Hepatocyte (in vitro differentiated cells): ENCODE data around the gene NEDD4L. TPM values are rescaled to one million over a fixed set of nuclear protein-coding genes. Genes with fewer than 3 reads are reported as not detected.

Experiments used
- DNase-seq: peaks from one replicate; pipeline ENCODE4 v3.0.0-alpha.2; 2016; ENCODE audit warnings: low spot score
- H2AFZ ChIP-seq: fragments of 200-600 bp; sonication (generic); 2 replicates; pipeline ENCODE4 v1.6.0; 2016; ENCODE audit warnings: antibody characterized with exemption, mild to moderate bottlenecking
- H3K27ac ChIP-seq: fragments of 200-600 bp; sonication (generic); 2 replicates; pipeline ENCODE4 v1.5.1; 2016; ENCODE audit warnings: mild to moderate bottlenecking
- H3K27me3 ChIP-seq: fragments of 200-600 bp; sonication (generic); 2 replicates; pipeline ENCODE4 v1.6.1; 2016
- H3K36me3 ChIP-seq: fragments of 200-600 bp; sonication (generic); replicated peaks from 2 replicates; pipeline ENCODE4 v1.5.1; 2016; ENCODE audit warnings: low read depth; ENCODE audit not compliant: insufficient read depth
- H3K4me1 ChIP-seq: fragments of 200-600 bp; sonication (generic); 2 replicates; pipeline ENCODE4 v1.5.1; 2016; ENCODE audit warnings: mild to moderate bottlenecking, moderate library complexity; ENCODE audit not compliant: insufficient read depth
- H3K4me2 ChIP-seq: fragments of 200-600 bp; sonication (generic); 2 replicates; pipeline ENCODE4 v1.6.0; 2016
- H3K4me3 ChIP-seq: fragments of 200-600 bp; sonication (generic); 2 replicates; pipeline ENCODE4 v1.5.1; 2016; ENCODE audit warnings: mild to moderate bottlenecking
- H3K79me2 ChIP-seq: fragments of 200-600 bp; sonication (generic); 2 replicates; pipeline ENCODE4 v1.6.0; 2017; ENCODE audit warnings: mild to moderate bottlenecking
- H3K9me2 ChIP-seq: fragments of 200-600 bp; sonication (generic); replicated peaks from 2 replicates; pipeline ENCODE4 v1.6.0; 2017; ENCODE audit warnings: mild to moderate bottlenecking; ENCODE audit not compliant: insufficient read depth
- H3K9me3 ChIP-seq: fragments of 200-600 bp; sonication (generic); 2 replicates; pipeline ENCODE4 v1.5.1; 2016; ENCODE audit warnings: low read depth, mild to moderate bottlenecking
- H4K20me1 ChIP-seq: fragments of 200-600 bp; sonication (generic); 2 replicates; pipeline ENCODE4 v1.6.0; 2016; ENCODE audit warnings: mild to moderate bottlenecking; ENCODE audit not compliant: insufficient read depth, poor library complexity, severe bottlenecking
- EZH2 ChIP-seq: fragments of 200-600 bp; sonication (generic); IDR thresholded peaks from 2 replicates; pipeline ENCODE4 v1.6.1; 2016; ENCODE audit warnings: antibody characterized with exemption, mild to moderate bottlenecking, borderline replicate concordance
- EZH2phosphoT487 ChIP-seq: fragments of 200-600 bp; sonication (generic); IDR thresholded peaks from one replicate; pipeline ENCODE4 v1.6.1; 2018; ENCODE audit warnings: antibody characterized with exemption, mild to moderate bottlenecking, low read depth, moderate library complexity; ENCODE audit not compliant: unreplicated experiment, severe bottlenecking
- WGBS: methylation state at CpG from one replicate; pipeline ENCODE4 v1.1.6; 2016; ENCODE audit warnings: low lambda C conversion rate; ENCODE audit errors: missing lambda C conversion rate; 5-methylcytosine and 5-hydroxymethylcytosine counted together
- polyA plus RNA-seq: library from polyadenylated mRNA; unstranded; fragments of >200 nt; fragmentation: Nextera tagmentation; extraction: Ambion mirVana; gene quantifications from 2 replicates; pipeline ENCODE4 v1.2.1, GENCODE V29; 2016
- total RNA-seq: library from RNA; depleted of rRNA; stranded (reverse); fragments of >200 nt; gene quantifications from 2 replicates; pipeline ENCODE4 v1.2.3, GENCODE V29; 2014
- TF ChIP-seq, protein P1 (sequence below): fragments of 200-600 bp; sonication (generic); IDR thresholded peaks from 2 replicates; pipeline ENCODE4 v1.5.1; 2016; ENCODE audit warnings: antibody characterized with exemption, mild to moderate bottlenecking; ENCODE audit not compliant: poor library complexity

NEDD4L gene
- total and polyA plus RNA-seq, 2 experiments from 2014 or later, result 104 to 140 TPM

DNA sequence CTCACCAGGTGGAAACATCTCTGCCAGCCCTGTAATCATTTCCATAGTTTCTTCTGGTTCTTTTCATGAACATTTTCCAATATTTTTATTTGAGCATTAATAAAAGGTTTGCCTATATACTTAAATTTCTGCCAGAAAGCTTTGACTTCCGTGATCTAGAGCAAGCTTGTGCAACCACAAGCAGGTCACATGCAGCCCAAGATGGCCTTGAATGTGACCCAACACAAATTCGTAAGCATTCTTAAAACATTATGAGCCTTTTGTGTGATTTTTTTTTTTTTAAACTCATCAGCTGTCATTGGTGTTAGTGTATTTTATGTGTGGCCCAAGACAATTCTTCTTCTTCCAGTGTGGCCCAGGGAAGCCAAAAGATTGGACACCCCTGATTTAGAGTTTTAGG is 51.6 kb downstream of the NEDD4L start:
- Histone ChIP-seq H3K27ac (peak overlapping the region; percentile 34), H3K4me2 (no peak overlapping the region), H3K9me3 (no peaks in the 10 kb centered on the region), H4K20me1 (no peaks in the 10 kb centered on the region), H3K27me3 (no peaks in the 10 kb centered on the region), H3K4me3 (no peak overlapping the region), H3K36me3 (no peaks in the 10 kb centered on the region), H3K4me1 (peaks cover 37% of the 10 kb centered on the region), H2AFZ (no peak overlapping the region), H3K9me2 (no peaks in the 10 kb centered on the region), H3K79me2 (peaks cover 90% of the 10 kb centered on the region)
- no peak for TF ChIP-seq EZH2phosphoT487
- TF ChIP-seq EZH2, result no peak
- TF ChIP-seq, protein P1, sequence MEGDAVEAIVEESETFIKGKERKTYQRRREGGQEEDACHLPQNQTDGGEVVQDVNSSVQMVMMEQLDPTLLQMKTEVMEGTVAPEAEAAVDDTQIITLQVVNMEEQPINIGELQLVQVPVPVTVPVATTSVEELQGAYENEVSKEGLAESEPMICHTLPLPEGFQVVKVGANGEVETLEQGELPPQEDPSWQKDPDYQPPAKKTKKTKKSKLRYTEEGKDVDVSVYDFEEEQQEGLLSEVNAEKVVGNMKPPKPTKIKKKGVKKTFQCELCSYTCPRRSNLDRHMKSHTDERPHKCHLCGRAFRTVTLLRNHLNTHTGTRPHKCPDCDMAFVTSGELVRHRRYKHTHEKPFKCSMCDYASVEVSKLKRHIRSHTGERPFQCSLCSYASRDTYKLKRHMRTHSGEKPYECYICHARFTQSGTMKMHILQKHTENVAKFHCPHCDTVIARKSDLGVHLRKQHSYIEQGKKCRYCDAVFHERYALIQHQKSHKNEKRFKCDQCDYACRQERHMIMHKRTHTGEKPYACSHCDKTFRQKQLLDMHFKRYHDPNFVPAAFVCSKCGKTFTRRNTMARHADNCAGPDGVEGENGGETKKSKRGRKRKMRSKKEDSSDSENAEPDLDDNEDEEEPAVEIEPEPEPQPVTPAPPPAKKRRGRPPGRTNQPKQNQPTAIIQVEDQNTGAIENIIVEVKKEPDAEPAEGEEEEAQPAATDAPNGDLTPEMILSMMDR, result no peak
- no peak for DNase-seq
- 94% methylated on average over 2 of the region's 2 CpGs for WGBS

DNA sequence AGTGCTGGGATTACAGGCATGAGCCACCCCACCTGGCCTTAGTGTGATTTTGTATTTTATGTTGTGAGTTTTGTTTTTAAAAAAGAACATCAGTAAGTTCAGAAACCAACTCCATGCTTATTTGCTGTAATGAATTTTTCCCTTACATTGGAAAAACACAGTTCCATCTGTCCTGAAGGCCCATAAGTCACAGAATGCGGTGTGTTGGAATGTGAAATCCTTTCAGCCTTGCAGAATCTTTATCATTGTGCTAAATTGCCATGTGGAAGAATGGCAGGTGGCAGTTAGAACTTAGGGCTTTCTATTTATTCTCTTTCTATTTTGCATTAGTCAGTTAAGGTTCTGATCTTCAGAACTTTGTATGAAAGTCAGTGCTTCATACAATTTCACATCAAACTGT is 52.6 kb downstream of the NEDD4L start:
- Histone ChIP-seq H3K4me1 (peaks cover 37% of the 10 kb centered on the region), H3K79me2 (peaks cover 90% of the 10 kb centered on the region), H3K4me2 (peak overlapping the region; percentile 53)

DNA sequence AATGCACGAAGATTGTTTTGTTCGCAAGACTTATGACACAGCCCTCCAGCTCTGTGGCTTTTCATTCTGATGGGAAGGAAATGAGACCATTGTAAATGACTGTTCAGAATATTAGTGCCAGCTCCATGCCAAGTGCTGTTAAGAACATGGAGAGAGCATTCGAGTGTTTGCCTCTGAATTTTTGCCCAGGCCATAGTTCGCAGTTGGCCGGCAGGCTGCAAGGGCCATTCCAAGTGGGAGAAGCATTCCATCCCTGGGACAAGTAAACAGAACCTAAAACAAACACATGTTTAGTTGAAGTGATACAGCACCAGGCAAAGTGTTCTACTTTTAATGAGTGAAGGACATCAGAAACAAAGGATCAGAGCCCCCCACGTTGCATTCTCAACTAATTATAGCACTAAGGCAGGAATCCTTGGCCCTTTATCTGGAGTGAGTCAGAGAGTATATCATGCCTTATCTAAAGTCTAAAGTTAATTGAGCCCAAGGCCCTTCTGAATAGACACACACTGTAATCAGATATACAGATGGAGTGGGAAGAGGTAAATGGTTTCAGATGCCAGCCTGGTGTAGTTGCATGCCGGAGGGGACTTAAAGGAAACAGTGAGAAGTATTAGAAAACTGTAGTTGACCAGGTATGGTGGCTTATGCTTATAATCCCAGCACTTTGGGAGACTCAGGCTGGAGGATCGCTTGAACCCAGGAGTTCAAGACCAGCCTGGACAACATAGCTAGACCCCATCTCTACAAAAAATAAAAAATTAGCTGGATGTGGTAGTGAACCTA is 53.3 kb downstream of the NEDD4L start:
- Histone ChIP-seq H4K20me1 (no peaks in the 10 kb centered on the region), H3K9me2 (no peaks in the 10 kb centered on the region), H3K79me2 (peaks cover 90% of the 10 kb centered on the region), H3K4me1 (peaks cover 44% of the 10 kb centered on the region), H3K27ac (peak overlapping the region; percentile 79), H3K9me3 (no peaks in the 10 kb centered on the region), H3K27me3 (no peaks in the 10 kb centered on the region), H3K36me3 (no peaks in the 10 kb centered on the region), H2AFZ (no peak overlapping the region), H3K4me3 (no peak overlapping the region), H3K4me2 (peak overlapping the region; percentile 53)
- TF ChIP-seq EZH2phosphoT487 (no peak), EZH2 (no peak)
- TF ChIP-seq, protein P1, result no peak
- DNase-seq, result no peak
- WGBS, result 44% methylated on average over 8 of the region's 8 CpGs

More for the DNA sequence above, 52.6 kb downstream of the NEDD4L start:
- Histone ChIP-seq H2AFZ (no peak overlapping the region), H3K4me3 (no peak overlapping the region), H3K9me3 (no peaks in the 10 kb centered on the region), H3K9me2 (no peaks in the 10 kb centered on the region), H3K27me3 (no peaks in the 10 kb centered on the region), H3K36me3 (no peaks in the 10 kb centered on the region), H4K20me1 (no peaks in the 10 kb centered on the region), H3K27ac (peak overlapping the region; percentile 79)
- WGBS, result 70% methylated on average over 1 of the region's 1 CpG
- TF ChIP-seq, protein P1, result no peak
- no peak for TF ChIP-seq EZH2phosphoT487
- TF ChIP-seq EZH2, result no peak
- DNase-seq, result no peak
